ENCODE measurements around the gene NT5DC2.

- TF ChIP-seq POLR2AphosphoS5 (IDR thresholded peaks at IDR 0.05; ENCODE audit: low read depth, low read length) (no peak), POLR2A (IDR thresholded peaks at IDR 0.05; ENCODE audit: low read depth, low read length) (no peak)
Measured at GRCh38 chr3:52483577-52484381, 49.9 kb downstream of the NT5DC2 start.
